Neural progenitor cell (in vitro differentiated cells): ENCODE data around the gene EAF2. TPM values are rescaled to one million over a fixed set of nuclear protein-coding genes. Genes with fewer than 3 reads are reported as not detected.

Experiments used
- DNase-seq: peaks from one replicate; pipeline ENCODE4 v3.0.0-alpha.2; 2016; ENCODE audit warnings: low spot score
- H2AFZ ChIP-seq: fragments of 200-600 bp; sonication (generic); replicated peaks from 2 replicates; pipeline ENCODE4 v1.6.1; 2016; ENCODE audit warnings: antibody characterized with exemption
- H3F3A ChIP-seq: fragments of 200-600 bp; sonication (generic); 2 replicates; pipeline ENCODE4 v1.6.1; 2016; ENCODE audit warnings: antibody characterized with exemption, low read depth
- H3K27ac ChIP-seq: fragments of 200-600 bp; sonication (generic); 2 replicates; pipeline ENCODE4 v1.5.1; 2016; ENCODE audit warnings: mild to moderate bottlenecking
- H3K27me3 ChIP-seq: fragments of 200-600 bp; sonication (generic); 2 replicates; pipeline ENCODE4 v1.6.1; 2016; ENCODE audit warnings: mild to moderate bottlenecking, moderate library complexity
- H3K36me3 ChIP-seq: fragments of 200-600 bp; sonication (generic); 2 replicates; pipeline ENCODE4 v1.5.1; 2016
- H3K4me1 ChIP-seq: fragments of 200-600 bp; sonication (generic); 2 replicates; pipeline ENCODE4 v1.6.1; 2016; ENCODE audit warnings: mixed run types
- H3K4me2 ChIP-seq: fragments of 200-600 bp; sonication (generic); 2 replicates; pipeline ENCODE4 v1.6.1; 2016
- H3K4me3 ChIP-seq: fragments of 200-600 bp; sonication (generic); 2 replicates; pipeline ENCODE4 v1.5.1; 2016
- H3K79me2 ChIP-seq: fragments of 200-600 bp; sonication (generic); 2 replicates; pipeline ENCODE4 v1.6.1; 2016; ENCODE audit warnings: low read depth
- H3K9ac ChIP-seq: fragments of 200-600 bp; sonication (generic); 2 replicates; pipeline ENCODE4 v1.6.1; 2016
- H3K9me3 ChIP-seq: fragments of 200-600 bp; sonication (generic); 2 replicates; pipeline ENCODE4 v1.5.1; 2016; ENCODE audit warnings: low read depth
- H4K20me1 ChIP-seq: fragments of 200-600 bp; sonication (generic); 2 replicates; pipeline ENCODE4 v1.6.1; 2016; ENCODE audit warnings: low read depth
- H3K27ac Mint-ChIP-seq: 3 replicates; pipeline ENCODE4 v1.8.0; 2021; ENCODE audit warnings: mixed read lengths
- H3K27me3 Mint-ChIP-seq: 2 replicates; pipeline ENCODE4 v1.8.0; 2022; ENCODE audit warnings: low read depth, mild to moderate bottlenecking, inconsistent platforms, moderate library complexity, mixed read lengths; ENCODE audit not compliant: insufficient read depth
- H3K36me3 Mint-ChIP-seq: 3 replicates; pipeline ENCODE4 v1.8.0; 2021; ENCODE audit warnings: mixed read lengths
- H3K4me1 Mint-ChIP-seq: 3 replicates; pipeline ENCODE4 v1.8.0; 2021; ENCODE audit warnings: mixed read lengths
- H3K4me3 Mint-ChIP-seq: 3 replicates; pipeline ENCODE4 v1.8.0; 2021; ENCODE audit warnings: mild to moderate bottlenecking, moderate library complexity, mixed read lengths
- H3K9me3 Mint-ChIP-seq: 3 replicates; pipeline ENCODE4 v1.8.0; 2020; ENCODE audit warnings: mixed read lengths
- CTCF ChIP-seq: fragments of 200-600 bp; sonication (generic); IDR thresholded peaks from 2 replicates; pipeline ENCODE4 v1.5.1; 2017; ENCODE audit warnings: antibody characterized with exemption, mild to moderate bottlenecking
- EZH2 ChIP-seq: fragments of 200-600 bp; sonication (generic); IDR thresholded peaks from 2 replicates; pipeline ENCODE4 v1.6.1; 2017; ENCODE audit warnings: antibody characterized with exemption, mild to moderate bottlenecking, moderate library complexity
- EZH2phosphoT487 ChIP-seq: fragments of 200-600 bp; sonication (generic); IDR thresholded peaks from 2 replicates; pipeline ENCODE4 v1.6.1; 2017; ENCODE audit warnings: antibody characterized with exemption
- total RNA-seq: library from RNA; depleted of rRNA; stranded (reverse); fragments of >200 nt; gene quantifications from 2 replicates; pipeline ENCODE4 v1.2.3, GENCODE V29; 2015; ENCODE audit warnings: low replicate concordance

EAF2 gene
- total RNA-seq, 1 donor from 2014 or later: 8.5 TPM

- H4K20me1 ChIP-seq: no peaks in the 10 kb centered on the region
- H2AFZ ChIP-seq: no peak overlapping the region
- TF ChIP-seq EZH2 (no peak), EZH2phosphoT487 (no peak), CTCF (no peak)
- H3K4me1 Mint-ChIP-seq: no peaks in the 10 kb centered on the region
- H3K9ac ChIP-seq: no peak overlapping the region
- DNase-seq: no peak
- H3K9me3 Mint-ChIP-seq: peaks cover 8% of the 10 kb centered on the region
- no peaks in the 10 kb centered on the region for H3K27me3 Mint-ChIP-seq
- H3K36me3 Mint-ChIP-seq: peaks cover 10% of the 10 kb centered on the region
- H3K9me3 ChIP-seq: no peaks in the 10 kb centered on the region
- H3F3A ChIP-seq: no peaks in the 10 kb centered on the region
- H3K4me3 Mint-ChIP-seq: no peak overlapping the region
- H3K27ac ChIP-seq: no peak overlapping the region
- no peaks in the 10 kb centered on the region for H3K27me3 ChIP-seq
- H3K36me3 ChIP-seq: no peaks in the 10 kb centered on the region
- no peak overlapping the region for H3K4me3 ChIP-seq
- no peaks in the 10 kb centered on the region for H3K4me1 ChIP-seq
- no peaks in the 10 kb centered on the region for H3K79me2 ChIP-seq
- H3K27ac Mint-ChIP-seq: no peak overlapping the region
- H3K4me2 ChIP-seq: no peak overlapping the region
These were observed 28.8 kb downstream of the EAF2 start for GRCh38 chr3:121863801-121864200.

- Histone ChIP-seq H3K36me3 (no peaks in the 10 kb centered on the region), H3K4me1 (no peaks in the 10 kb centered on the region), H2AFZ (no peak overlapping the region), H4K20me1 (no peaks in the 10 kb centered on the region), H3F3A (no peaks in the 10 kb centered on the region), H3K9ac (no peak overlapping the region), H3K27ac (no peak overlapping the region), H3K79me2 (no peaks in the 10 kb centered on the region), H3K4me2 (no peak overlapping the region), H3K4me3 (no peak overlapping the region), H3K9me3 (no peaks in the 10 kb centered on the region), H3K27me3 (no peaks in the 10 kb centered on the region)
- TF ChIP-seq CTCF: no peak
- no peak for TF ChIP-seq EZH2phosphoT487
- TF ChIP-seq EZH2: no peak
- DNase-seq: no peak
- H3K4me3 Mint-ChIP-seq: no peak overlapping the region
- H3K27me3 Mint-ChIP-seq: no peaks in the 10 kb centered on the region
- no peak overlapping the region for H3K27ac Mint-ChIP-seq
- H3K4me1 Mint-ChIP-seq: no peaks in the 10 kb centered on the region
- H3K36me3 Mint-ChIP-seq: peaks cover 3% of the 10 kb centered on the region
- H3K9me3 Mint-ChIP-seq: no peaks in the 10 kb centered on the region
These were observed 34.7 kb downstream of the EAF2 start for GRCh38 chr3:121869736-121870135.

- no peaks in the 10 kb centered on the region for H3F3A ChIP-seq
- H3K79me2 ChIP-seq: no peaks in the 10 kb centered on the region
- H2AFZ ChIP-seq: no peak overlapping the region
- Mint-ChIP-seq H3K27me3 (no peaks in the 10 kb centered on the region), H3K4me1 (no peaks in the 10 kb centered on the region), H3K27ac (no peak overlapping the region), H3K4me3 (no peak overlapping the region), H3K36me3 (peaks cover 3% of the 10 kb centered on the region), H3K9me3 (no peaks in the 10 kb centered on the region)
- no peak overlapping the region for H3K4me3 ChIP-seq
- H3K27ac ChIP-seq: no peak overlapping the region
- H3K4me2 ChIP-seq: no peak overlapping the region
- H3K27me3 ChIP-seq: no peaks in the 10 kb centered on the region
- no peaks in the 10 kb centered on the region for H4K20me1 ChIP-seq
- H3K36me3 ChIP-seq: no peaks in the 10 kb centered on the region
- no peaks in the 10 kb centered on the region for H3K4me1 ChIP-seq
- no peak overlapping the region for H3K9ac ChIP-seq
- DNase-seq: no peak
- TF ChIP-seq EZH2 (no peak), CTCF (no peak), EZH2phosphoT487 (no peak)
- H3K9me3 ChIP-seq: no peaks in the 10 kb centered on the region
These were observed 35.7 kb downstream of the EAF2 start for GRCh38 chr3:121870717-121871116.

- Histone ChIP-seq H3K9me3 (no peaks in the 10 kb centered on the region), H4K20me1 (no peaks in the 10 kb centered on the region), H3K79me2 (no peaks in the 10 kb centered on the region), H3K27me3 (no peaks in the 10 kb centered on the region), H3K36me3 (no peaks in the 10 kb centered on the region), H3K9ac (no peak overlapping the region), H3K4me3 (no peak overlapping the region), H3F3A (no peaks in the 10 kb centered on the region), H3K4me2 (no peak overlapping the region), H3K4me1 (no peaks in the 10 kb centered on the region), H3K27ac (no peak overlapping the region), H2AFZ (no peak overlapping the region)
- no peak for TF ChIP-seq EZH2phosphoT487
- no peak for TF ChIP-seq CTCF
- no peak for TF ChIP-seq EZH2
- Mint-ChIP-seq H3K9me3 (no peaks in the 10 kb centered on the region), H3K4me3 (no peak overlapping the region), H3K27ac (no peak overlapping the region), H3K36me3 (no peaks in the 10 kb centered on the region), H3K4me1 (no peaks in the 10 kb centered on the region), H3K27me3 (no peaks in the 10 kb centered on the region)
- no peak for DNase-seq
These were observed 36.4 kb downstream of the EAF2 start for GRCh38 chr3:121871430-121871829.
